Measurements from ENCODE around the gene ELF4.

- TF ChIP-seq TAF1 (IDR thresholded peaks at IDR 0.05; ENCODE audit: low read depth) (no peak), CTCF (IDR thresholded peaks at IDR 0.05; ENCODE audit: poor library complexity, severe bottlenecking) (no peak)
Observed at GRCh38 chrX:130018143-130018542, 92.2 kb downstream of the ELF4 start.

Data from neural cell (in vitro differentiated cells).